Astrocyte of the cerebellum (primary cell): ENCODE results near the gene RAI1.

Experiments used
- DNase-seq: peaks from one replicate; pipeline ENCODE4 v3.0.0-alpha.2; 2011; ENCODE audit warnings: low read depth
- H3K4me3 ChIP-seq: 2 replicates; pipeline ENCODE4 v1.5.1; 2011; ENCODE audit warnings: mild to moderate bottlenecking, low read depth, low read length, moderate library complexity
- in situ Hi-C: cut with HindIII; loops from 2 replicates; pipeline ENCODE4 v1.10.0; 2017; ENCODE audit warnings: low sequenced_read_pairs
- TF ChIP-seq, protein P1 (sequence below): IDR thresholded peaks from 2 replicates; pipeline ENCODE4 v1.5.1; 2012; ENCODE audit warnings: low read length, low read depth, moderate library complexity, mild to moderate bottlenecking; ENCODE audit errors: missing control alignments

The RAI1 gene

DNA sequence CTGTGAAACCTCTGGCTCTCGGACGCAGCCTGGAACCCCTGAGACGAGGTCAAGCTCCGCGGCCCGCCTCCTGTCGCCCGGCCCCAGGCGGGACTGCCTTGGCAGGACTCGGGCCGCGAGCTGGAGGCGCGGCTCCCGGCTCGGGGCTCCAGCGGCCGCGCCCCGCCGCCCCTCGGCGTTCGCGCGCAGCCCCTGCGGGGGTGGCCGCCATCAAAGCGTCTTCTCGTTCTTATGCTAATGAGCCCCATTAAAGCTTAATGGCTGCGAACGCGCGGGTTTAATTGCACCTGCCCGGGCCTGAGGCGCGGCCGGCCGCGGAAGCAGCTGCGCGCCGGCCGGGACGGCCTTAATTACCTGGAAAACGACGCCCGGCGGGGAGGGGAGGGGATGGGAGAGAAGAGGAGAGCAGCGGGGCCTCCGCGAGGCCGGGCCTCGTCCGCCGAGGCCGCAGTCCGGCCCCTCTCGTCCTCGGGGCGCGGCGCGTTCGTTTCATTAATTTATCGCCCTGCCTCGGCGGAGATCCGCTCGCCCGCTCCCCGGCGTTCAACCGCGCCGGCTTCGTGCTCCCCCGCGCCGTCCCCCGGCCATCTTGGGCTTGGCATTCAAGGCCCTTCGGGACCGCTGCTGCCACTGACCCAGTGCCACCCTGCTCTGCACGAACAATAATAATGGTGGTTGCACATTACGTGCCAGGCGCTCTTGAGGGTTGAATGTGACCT, 19.2 kb downstream of the RAI1 start:
- H3K4me3 ChIP-seq: peak overlapping the region; percentile 18
- TF ChIP-seq, protein P1, sequence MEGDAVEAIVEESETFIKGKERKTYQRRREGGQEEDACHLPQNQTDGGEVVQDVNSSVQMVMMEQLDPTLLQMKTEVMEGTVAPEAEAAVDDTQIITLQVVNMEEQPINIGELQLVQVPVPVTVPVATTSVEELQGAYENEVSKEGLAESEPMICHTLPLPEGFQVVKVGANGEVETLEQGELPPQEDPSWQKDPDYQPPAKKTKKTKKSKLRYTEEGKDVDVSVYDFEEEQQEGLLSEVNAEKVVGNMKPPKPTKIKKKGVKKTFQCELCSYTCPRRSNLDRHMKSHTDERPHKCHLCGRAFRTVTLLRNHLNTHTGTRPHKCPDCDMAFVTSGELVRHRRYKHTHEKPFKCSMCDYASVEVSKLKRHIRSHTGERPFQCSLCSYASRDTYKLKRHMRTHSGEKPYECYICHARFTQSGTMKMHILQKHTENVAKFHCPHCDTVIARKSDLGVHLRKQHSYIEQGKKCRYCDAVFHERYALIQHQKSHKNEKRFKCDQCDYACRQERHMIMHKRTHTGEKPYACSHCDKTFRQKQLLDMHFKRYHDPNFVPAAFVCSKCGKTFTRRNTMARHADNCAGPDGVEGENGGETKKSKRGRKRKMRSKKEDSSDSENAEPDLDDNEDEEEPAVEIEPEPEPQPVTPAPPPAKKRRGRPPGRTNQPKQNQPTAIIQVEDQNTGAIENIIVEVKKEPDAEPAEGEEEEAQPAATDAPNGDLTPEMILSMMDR: no peak
- in situ Hi-C loops: no loop called here

DNA sequence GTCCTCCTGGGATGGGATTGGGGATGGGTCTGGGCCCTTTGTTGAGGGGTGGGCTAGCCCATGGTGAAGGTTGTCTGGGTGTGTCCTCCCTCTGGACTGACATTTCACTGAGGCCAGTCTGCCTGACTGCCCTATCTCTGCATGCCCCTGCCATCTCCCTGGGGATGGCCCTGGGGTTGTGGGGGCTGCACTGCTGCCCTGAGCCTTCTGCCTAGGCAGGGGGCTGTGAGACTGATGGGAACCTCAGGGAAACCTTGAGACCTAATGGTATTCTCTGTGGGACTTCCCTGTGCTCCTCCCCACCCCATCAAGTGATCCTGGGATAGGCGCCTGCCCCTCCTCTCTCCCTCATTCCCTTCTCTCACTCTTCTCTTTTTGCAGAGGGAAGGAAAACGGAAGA, 19.9 kb downstream of the RAI1 start:
- no peak overlapping the region for H3K4me3 ChIP-seq
- in situ Hi-C loops: no loop called here
- TF ChIP-seq, protein P1: no peak
- DNase-seq: no peak

More for the DNA sequence above, 19.2 kb downstream of the RAI1 start:
- no peak for DNase-seq

DNA sequence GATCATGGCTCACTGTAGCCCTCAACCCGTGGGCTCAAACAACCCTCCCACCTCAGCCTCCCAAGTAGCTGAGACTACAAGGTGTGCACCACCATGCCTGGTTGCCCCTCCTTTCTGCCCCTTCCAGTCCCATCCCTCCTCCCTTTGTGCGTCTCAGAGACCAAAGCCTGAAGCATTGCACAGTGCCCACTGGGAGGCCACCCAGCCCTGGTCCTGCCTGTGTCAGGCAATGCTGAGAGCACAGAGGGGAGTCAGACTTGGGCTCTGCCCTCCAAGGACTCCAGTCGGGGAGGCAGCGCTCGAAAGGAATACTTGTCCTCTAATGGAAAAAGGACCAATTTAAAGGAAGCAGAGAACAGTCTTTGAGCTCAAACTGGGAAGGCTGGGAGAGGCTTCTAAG, 20.4 kb downstream of the RAI1 start:
- H3K4me3 ChIP-seq: no peak overlapping the region
- in situ Hi-C loops: no loop called here
- TF ChIP-seq, protein P1: no peak
- no peak for DNase-seq

DNA sequence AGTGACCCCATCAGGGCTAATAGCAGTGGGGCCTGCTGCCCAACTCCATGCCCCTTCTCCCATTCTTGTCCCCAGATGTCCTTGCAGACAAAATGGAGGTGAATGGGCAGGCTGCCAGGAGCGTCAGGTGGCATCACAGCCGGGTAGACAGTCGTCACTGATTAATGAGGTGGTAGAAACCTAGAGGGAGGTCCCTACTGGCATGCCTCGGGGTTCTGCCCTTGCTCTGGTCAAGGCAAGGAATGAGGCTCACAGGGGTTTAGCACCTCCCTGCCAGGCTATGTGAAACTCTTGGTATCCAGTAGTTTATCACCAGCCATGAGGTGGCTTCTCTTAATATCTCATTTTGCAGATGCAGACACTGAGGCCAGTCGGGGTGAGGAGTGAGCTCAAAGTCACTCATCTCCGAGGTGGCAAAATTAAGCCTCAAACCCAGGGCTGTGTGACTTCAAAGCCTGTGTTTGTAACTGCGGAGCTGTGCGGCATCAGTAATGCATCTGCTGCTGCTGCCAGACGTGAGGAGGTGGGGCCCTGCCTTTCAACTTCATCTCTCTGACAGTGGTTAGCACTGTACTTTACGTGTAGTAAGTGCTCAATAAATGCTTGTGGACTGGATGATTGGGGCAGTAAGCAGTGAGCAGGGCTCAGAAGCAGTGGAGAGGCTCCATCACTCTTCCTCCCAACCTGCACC, 21.3 kb downstream of the RAI1 start:
- DNase-seq: no peak
- no peak overlapping the region for H3K4me3 ChIP-seq
- in situ Hi-C loops: no loop called here
- TF ChIP-seq, protein P1: no peak

DNA sequence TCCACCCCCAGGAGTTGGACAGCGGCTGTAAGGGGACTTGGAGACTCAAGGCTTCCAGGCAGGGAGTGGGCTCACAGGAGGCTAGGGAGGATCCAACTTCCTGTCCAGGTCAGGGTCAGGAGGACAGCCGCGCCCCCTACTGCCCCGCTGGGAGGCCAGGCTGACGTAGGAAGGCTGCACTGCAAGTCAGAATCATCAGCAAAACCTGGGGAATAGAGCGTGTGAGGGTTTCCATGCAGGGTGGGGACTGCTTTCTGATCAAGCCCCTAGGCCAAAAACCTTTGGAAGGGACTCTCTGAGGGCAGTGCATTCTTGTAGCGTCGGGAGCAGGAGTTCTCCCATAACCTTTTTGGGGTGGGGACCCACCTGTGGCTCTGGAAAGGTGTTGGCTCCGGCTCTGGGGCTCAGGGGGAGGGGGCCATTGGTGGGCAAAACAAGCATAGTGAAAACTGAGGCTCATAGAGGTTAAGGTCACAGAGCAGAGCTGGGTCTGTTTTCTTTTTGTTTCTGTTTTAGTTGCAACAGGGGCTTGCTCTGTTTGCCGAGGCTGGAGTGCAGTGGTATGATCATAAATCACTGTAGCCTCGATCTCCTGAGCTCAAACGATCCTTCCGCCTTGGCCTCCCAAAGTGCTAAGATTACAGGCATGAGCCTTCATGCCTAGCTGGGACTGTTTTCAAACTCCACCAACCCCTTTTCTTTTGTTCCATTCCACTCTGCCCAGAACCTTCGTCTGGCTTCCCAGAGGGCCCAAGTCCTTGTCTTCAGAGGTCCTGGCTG, 22.1 kb downstream of the RAI1 start:
- TF ChIP-seq, protein P1: no peak
- no peak overlapping the region for H3K4me3 ChIP-seq
- in situ Hi-C loops: no loop called here
- DNase-seq: no peak

DNA sequence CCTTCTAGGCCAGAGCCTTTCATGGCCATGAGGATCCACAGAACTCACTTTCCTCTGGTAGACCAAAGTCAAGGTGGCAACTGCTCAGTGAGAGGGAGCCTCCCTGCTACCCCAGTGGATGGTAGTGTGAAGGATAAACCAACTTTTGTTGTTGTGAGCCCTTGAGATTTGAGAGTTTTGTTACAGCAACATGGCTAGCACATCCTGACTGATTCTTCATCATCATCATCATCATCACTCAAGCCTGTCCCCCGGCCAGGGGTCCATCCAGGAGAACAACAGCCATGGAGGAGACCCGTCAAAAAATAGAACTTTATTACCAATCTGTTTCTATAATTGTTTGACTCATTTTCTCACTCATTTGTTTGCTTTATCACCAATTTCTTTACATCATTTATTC, 23.7 kb downstream of the RAI1 start:
- no peak overlapping the region for H3K4me3 ChIP-seq
- TF ChIP-seq, protein P1: no peak
- in situ Hi-C loops: no loop called here
- no peak for DNase-seq
